Hippocampal formation (tissue), 2 donors: ENCODE data around the gene C20orf144.
"Not testable (repeated sequence)": the region's sequence is repeated elsewhere in the genome, so short reads cannot be mapped to it uniquely, and the experiment has no call there.

Experiments used
- DNase-seq, 2 donors: peaks; one replicate each; lab custom pipeline; 2025; lab: John Stamatoyannopoulos, UW

C20orf144 gene

GRCh38 chr20:33662172-33662571, at the start of gene C20orf144:
C20orf144 (plus strand) TSS chr20:33662327; CDS start chr20:33662346, 19 bp downstream.
- no peak for DNase-seq

- DNase-seq: no peak
Measured at GRCh38 chr20:33621717-33622400, 40.3 kb upstream of the C20orf144 start.

GRCh38 chr20:33622705-33623365, 39.3 kb upstream of the C20orf144 start:
- no peak for DNase-seq

GRCh38 chr20:33624399-33624798, 37.7 kb upstream of the C20orf144 start:
- DNase-seq: no peak

GRCh38 chr20:33626190-33626589, 35.9 kb upstream of the C20orf144 start:
- DNase-seq: no peak

GRCh38 chr20:33627577-33628216, 34.4 kb upstream of the C20orf144 start:
- no peak for DNase-seq

GRCh38 chr20:33629533-33629932, 32.6 kb upstream of the C20orf144 start:
- DNase-seq: no peak

GRCh38 chr20:33629979-33630378, 32.1 kb upstream of the C20orf144 start:
- DNase-seq: no peak

- peak in 1 of 2 donors; percentile 10 for DNase-seq
Measured at GRCh38 chr20:33630507-33630906, 31.6 kb upstream of the C20orf144 start.

GRCh38 chr20:33631910-33632309, 30.2 kb upstream of the C20orf144 start:
- DNase-seq: not testable (repeated sequence)

GRCh38 chr20:33635341-33635740, 26.8 kb upstream of the C20orf144 start:
- no peak for DNase-seq

GRCh38 chr20:33636776-33637175, 25.4 kb upstream of the C20orf144 start:
- no peak for DNase-seq

GRCh38 chr20:33640287-33640686, 21.8 kb upstream of the C20orf144 start:
- DNase-seq: no peak

- DNase-seq: no peak
Measured at GRCh38 chr20:33644313-33645071, 17.6 kb upstream of the C20orf144 start.

GRCh38 chr20:33645072-33645358, 17.1 kb upstream of the C20orf144 start:
- no peak for DNase-seq

- DNase-seq: no peak
Measured at GRCh38 chr20:33645396-33645795, 16.7 kb upstream of the C20orf144 start.

- DNase-seq: no peak
Measured at GRCh38 chr20:33646191-33646590, 15.9 kb upstream of the C20orf144 start.

GRCh38 chr20:33646959-33647602, 15.0 kb upstream of the C20orf144 start:
- DNase-seq: not testable (repeated sequence)

- no peak for DNase-seq
Measured at GRCh38 chr20:33647603-33648395, 14.3 kb upstream of the C20orf144 start.

- no peak for DNase-seq
Measured at GRCh38 chr20:33648396-33649004, 13.6 kb upstream of the C20orf144 start.

- DNase-seq: peak; percentile 12 to 30
Measured at GRCh38 chr20:33649201-33649681, 12.9 kb upstream of the C20orf144 start.
